GM19328 (cell line): Measurements from ENCODE around the gene GLIPR1.
"Not testable (repeated sequence)": the region's sequence is repeated elsewhere in the genome, so short reads cannot be mapped to it uniquely, and the experiment has no call there.

ENCODE experiments used
- ATAC-seq: cut with Tn5 transposase; IDR thresholded peaks from one replicate; pipeline ENCODE4 v1.9.1; 2021; ENCODE audit warnings: mild to moderate bottlenecking, moderate library complexity; ENCODE audit not compliant: unreplicated experiment

The GLIPR1 gene

DNA sequence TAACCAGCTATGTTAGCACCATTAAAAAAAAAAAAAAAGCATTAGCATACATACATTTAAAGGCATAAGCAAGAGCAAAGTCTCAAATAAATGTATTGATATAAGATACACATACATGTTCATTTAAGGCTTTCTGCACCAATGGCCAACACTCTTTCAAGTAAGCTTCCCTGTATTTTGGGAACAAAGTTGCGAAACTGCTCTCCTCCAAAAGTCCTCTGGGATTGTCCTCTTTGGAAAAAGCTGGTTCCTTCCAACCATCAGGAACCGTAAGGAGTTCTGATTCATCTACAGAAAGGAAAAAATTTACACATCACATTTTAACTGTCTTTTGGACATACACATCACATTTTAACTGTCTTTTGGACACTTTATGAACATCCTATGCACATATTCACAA is 27.6 kb downstream of the GLIPR1 start:
- no peak for ATAC-seq

DNA sequence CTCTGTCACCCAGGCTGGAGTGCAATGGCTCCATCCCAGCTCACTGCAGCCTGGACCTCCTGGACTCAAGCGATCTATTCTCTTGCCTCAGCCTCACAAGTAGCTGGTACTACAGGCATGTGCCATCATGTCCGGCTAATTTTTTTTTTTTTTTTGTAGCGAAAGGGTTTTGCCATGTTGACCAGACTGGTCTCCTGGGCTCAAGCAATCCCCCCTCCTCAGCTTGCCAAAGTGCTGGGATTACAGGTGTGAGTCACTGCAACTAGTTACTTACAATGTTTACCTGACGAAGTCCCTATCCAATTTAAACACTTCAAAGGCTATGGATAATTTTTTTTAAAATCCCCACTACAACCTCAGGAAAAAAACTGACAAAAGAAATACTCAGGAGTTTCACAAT is 29.1 kb downstream of the GLIPR1 start:
- no peak for ATAC-seq

DNA sequence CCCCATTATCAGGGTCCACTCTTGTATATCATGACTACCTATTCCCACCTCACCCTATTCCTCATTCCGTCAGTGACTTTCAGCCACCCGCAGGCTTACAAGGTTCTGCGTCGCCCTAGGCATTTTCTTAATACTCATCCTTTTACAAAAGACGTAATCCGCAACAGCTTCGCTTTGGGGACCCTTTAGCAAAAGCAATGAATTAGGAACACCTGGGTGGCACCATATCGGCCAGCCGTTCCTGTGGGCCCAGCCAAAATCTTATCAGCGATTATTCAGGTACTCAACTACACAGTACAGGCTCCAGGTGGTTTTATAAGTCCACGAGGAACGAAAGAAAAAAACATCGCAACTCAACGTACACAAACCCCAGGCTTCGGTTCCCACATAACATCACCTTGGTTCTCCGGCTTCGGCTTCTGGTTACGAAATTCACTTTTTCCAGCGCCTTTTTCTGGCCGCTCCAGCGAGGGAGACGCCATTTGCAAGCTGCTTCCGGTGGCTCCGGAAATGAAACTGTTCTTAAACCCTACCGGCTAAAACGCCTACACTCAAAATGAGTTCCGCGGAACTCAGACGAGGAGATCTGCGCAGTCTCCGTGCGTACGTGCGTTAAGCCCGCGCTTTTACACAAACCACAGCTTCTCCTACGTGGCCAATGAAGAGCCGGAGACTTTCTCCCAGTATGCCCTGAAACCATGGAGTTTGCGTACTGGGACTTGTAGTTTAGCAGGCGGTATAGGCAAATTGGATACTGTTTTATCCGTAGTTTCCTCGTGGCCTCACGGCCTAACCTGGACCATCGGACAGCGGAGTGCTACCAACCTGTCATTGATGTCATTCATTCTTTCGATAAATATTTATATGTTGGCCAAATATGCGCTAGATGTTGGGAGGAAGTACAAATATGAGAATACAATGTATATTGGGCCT is 30.8 kb downstream of the GLIPR1 start, which contains the start of gene KRR1:
Gene KRR1 (minus strand): TSS at position 494 of the 933 bp plus-strand sequence. CDS start 12 bp downstream, at position 482.
- ATAC-seq = peak; percentile 96

DNA sequence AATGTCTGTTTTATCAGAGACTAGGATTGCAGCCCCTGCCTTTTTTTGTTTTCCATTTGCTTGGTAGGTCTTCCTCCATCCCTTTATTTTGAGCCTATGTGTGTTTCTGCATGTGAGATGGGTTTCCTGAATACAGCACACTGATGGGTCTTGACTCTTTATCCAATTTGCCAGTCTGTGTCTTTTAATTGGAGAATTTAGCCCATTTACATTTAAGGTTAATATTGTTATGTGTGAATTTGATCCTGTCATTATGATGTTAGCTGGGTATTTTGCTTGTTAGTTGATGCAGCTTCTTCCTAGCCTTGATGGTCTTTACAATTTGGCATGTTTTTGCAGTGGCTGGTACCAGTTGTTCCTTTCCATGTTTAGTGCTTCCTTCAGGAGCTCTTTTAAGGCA is 40.7 kb downstream of the GLIPR1 start:
- ATAC-seq = not testable (repeated sequence)

DNA sequence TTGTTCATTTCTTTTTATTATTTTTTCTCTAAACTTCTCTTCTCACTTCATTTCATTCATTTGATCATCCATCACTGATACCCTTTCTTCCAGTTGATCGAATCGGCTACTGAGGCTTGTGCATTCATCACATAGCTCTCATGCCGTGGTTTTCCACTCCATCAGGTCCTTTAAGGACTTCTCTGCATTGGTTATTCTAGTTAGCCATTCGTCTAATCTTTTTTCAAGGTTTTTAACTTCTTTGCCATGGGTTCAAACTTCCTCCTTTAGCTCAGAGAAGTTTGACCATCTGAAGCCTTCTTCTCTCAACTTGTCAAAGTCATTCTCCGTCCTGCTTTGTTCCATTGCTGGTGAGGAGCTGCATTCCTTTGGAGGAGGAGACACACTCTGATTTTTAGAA is 41.6 kb downstream of the GLIPR1 start:
- ATAC-seq = not testable (repeated sequence)

DNA sequence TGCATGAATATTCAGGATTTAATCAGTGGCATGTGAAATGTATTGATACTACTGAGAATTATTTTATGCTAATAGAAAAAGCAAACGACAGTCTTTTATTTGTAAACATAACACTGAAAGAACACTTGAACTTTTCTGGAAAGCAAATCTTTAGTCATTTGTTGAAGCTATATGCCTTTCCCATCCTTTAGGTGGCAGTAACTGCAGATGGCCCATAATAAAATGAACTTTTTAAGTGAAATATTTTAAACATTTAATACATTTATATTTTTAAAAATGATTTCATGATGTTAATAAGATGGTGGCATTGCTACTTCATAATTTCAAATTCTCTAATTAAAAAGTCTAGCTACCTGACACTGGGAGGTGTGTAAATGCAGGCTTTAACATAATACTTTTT is 44.7 kb downstream of the GLIPR1 start:
- ATAC-seq = no peak

DNA sequence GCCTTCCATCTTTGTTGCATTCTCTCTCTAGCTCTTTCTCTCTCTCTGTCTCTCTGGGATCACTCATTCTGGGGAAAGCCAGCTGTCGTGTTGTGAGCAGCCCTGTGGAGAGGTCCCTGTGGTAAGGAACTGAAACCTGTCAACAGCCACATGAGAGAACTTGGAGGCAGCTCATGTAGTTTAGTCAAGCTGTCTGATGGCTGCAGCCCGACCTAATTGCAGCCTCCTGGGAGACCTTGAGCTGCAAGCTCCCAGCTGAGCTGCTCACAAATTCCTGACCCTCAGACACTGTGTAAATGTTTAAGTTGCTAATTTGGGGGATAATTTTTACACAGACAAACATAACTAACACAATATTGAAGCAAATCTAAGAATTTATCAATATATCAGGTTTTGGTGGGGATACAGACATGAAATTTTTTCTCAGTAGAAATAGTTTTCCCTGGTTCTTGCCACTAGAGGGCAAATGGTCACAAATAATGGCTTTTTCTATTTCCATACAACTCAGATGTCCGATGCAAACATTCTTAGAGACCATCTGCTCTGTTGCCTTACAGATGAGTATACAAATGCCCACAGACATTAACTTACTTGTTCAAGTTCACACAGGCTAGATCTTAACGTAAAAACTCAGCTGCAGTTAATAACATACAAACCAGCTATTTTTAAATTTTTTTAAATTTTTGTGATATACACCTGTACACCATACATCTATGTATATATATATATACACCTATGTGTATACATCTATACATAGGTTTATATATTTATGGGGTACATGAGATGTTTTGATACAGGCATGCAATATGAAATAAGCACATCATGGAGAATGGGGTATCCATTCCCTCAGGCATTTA is 46.3 kb downstream of the GLIPR1 start:
- peak; percentile 93 for ATAC-seq

DNA sequence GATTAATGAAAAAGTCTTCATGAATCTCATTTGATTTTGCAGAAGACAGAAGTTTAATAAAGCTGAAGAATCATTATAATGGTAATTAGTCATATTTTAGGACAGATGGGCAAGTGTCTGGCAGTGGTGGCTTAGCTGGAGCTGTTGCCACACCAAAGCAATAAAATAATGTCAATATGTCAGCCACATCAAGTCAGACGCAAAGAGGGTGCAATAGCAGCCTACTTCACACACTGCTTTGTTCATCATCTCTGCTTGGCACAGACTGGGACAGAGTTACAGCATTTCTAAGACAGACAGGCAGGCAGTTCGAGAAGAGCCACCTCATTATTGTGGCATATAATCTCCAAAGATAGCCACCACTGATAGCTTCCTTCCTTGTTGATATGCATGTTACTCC is 47.7 kb downstream of the GLIPR1 start:
- no peak for ATAC-seq

DNA sequence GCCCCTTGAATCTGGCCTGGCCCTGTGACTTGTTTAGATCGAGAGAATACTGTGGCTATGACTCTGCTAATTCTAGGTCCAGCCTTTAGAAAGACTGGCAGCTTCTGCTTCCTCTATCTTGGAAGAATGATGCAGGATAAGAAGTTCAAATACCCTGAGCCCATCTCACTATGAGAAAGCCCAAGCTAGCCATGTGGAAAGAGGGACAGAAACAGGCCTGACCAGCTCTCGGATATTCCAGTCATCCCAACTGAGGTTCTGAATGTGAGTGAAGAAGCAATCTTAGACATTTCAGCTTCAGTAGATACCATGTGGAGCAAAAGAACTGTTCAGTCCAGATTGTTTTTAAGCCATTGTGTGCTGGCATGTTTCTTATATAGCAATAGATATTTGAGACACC is 48.1 kb downstream of the GLIPR1 start:
- no peak for ATAC-seq

DNA sequence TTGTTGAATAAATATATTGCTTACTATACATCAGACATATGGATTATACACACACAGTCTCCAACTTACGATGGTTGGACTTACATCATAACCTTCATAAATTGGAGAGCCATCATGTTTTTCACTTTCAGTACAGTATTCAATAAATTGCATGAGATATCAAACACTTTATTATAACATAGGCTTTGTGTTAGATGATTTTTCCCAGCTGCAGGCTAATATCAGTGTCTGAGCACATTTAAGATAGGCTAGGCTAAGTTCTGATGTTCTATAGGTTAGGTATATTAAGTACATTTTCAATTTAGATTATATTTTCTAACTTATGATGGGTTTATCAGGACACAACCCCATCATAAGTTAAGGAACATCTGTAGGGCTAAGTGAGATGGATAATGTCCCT is 48.8 kb downstream of the GLIPR1 start:
- ATAC-seq = no peak

DNA sequence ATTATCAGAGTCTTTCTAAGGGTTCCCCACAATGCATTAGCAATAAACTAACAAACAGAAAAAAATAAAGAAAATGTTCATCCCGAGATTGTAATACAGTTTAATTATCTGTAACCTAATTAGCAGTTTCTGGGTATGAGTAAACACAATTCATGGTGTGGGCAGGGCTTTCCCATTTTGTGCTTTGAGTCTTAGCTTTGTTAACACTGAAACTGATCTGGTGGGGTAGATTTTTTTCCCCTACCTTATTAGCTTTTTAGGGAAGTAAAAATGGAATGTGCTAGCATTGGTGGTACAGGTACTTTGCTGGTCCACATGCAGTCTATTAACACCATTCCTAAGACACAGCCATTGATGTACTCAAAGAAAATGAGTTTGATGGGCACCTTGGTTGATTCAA is 49.3 kb downstream of the GLIPR1 start:
- ATAC-seq = no peak

DNA sequence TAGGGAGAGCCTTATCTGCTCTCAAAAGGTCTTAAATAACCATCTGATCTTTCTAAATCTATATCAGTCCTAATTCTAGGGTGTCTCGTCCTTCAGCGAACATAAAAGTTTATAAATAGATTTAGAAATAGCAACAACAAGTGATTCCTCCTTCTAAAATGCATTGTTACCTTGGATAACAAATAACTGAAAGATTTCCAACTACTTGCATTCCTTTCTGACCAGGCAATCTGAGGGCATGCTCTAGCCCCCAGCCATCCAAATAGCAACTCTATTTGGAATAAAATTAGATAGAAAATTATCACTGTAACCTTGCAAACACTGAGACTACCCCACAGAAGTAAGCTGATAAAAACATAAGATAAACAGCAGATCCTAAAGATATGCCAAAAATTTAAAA is 52.7 kb downstream of the GLIPR1 start:
- no peak for ATAC-seq

DNA sequence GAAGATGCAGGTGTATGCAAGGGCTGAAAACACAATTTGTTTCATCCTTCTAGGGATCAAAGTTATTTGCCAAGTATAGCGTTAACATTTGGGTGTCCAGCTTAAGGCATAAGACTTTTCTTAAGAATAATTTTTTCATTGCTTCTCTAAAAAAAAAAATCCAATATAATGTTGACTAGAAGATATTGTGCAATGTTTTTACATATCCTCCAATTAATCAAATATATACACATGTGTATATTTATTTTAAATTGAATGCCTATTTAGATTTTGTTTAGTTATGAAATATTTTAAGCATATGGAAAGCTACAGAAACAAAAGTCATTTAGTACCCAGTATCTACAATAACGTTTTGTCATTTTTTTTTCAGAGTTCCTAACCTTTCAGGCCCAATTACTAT is 59.3 kb downstream of the GLIPR1 start:
- no peak for ATAC-seq

DNA sequence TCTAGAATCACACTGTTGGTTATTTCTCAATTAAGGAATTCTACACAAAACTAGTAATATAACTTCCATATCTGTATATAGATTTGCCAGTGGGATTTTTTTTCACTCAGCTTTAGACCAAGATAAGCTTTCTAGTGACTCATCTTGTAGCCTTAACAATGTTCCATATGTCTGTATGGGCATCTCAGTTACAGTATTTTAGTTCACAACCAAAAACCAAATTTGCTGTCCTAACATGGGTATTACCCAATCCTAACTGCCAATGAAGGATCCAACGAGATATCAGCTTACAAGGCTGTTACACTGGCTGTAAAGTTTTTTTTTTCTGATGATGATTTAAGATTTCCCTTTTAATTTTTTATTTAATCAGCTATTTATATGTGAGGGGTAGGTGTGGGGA is 62.4 kb downstream of the GLIPR1 start:
- ATAC-seq = no peak

DNA sequence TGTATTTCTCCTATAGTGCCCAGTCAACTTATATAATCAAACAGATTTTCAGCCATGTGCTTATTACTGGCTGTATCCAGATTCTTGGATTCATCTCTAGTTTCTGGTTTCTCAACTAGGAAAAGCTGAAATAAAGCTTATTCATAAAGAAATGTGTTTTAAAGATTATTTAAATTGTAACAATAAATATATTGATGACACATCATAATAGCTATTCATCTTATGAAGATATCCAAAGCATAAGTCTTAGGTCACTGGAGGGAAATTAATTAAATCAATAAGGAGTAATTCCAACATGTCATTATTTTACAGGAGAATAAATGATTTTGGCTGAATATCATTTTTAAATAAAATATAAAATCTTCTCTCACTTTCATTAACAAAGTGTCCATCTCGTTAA is 63.0 kb downstream of the GLIPR1 start:
- no peak for ATAC-seq

DNA sequence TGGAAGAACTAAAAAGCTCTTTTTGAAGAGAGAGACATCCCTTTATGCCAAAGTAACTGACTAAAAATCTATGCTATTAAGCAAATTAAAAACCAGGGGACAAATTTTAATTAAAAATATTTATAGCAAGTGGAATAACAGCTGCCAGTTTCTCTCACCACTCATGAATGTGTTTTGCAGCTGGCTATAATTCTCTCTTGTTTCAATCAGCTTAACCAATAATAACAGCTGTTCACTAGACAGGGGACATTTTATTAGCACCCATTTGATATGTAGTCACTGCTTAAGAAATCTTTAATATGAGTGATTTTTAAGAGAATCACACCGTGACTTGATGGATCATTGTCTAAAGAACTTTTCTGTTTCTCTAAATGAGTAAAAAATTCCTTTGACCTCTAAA is 65.1 kb downstream of the GLIPR1 start:
- no peak for ATAC-seq

DNA sequence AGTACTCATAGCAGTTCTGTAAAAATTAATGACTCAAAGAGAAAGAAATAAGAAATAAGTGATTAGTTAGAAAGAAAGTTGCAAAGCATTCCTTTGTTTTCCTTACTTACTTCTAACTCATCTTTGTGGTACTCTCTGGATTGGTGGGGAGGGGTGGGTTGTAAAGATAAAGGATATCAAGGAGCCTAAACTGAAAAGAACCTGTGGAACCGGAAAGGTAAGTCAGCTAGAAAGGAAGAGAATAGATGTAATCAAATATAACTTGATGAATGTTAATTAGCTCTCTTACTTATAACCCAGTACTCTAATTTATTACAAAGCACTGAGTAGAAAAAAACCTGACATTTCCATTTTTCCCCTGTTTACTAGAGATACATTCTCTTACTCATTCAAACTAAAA is 68.3 kb downstream of the GLIPR1 start:
- no peak for ATAC-seq

DNA sequence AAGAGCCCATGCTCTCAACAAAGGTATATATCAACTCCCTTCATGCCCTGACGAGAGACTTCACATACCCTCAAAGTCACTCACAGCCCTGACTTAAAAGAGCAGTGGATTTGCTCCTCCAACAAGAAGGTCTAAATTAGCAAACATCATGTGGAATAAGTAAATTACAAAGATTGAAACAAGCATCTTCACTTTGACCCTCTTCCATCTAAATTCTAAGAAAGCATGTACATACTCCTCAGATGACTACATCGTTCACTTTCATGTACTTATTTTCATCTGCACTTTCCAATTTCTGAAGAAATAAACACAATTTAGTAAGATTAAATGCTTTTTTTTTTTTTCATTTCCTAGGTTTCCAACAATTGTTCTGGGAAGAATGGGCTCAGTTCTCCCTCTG is 69.4 kb downstream of the GLIPR1 start:
- ATAC-seq = no peak

DNA sequence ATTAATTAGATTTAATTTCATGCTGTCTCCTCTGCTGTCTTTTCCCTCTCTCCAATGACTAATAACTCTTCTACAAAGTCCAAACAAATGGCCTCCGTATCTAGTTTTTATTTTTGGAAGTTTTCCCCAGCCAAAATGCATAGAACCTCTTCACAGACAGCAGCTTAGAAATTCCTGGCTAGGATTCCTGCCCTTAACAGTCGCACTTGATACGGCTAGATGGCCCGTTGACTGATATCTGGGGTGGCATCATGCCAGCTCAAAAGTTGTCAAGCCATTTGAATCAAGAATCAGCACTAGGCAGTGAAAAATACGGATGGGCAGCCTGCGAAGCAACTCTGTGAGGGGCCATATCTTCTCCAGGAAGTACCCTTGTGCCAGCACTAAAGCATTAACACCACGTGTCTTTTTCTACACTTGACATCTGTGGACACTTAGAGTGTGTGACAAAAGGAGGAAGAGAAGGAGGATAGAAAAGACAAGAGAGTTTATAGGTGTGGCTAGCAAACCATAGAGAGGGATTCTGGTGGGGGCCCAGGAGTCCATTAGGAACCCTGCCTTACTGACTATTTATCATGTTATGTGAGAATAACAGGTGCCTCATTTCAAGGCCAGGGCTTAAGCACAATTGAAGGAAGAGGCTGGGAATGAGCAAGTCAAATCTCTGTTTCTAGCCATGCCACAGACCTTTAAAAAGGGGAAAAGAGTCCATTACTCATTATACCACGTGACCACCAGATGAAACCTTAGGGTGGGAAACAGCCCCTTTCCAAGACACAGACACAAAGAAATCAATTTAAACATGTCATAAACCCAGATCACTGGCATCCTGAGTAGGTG is 70.1 kb downstream of the GLIPR1 start:
- ATAC-seq = no peak

DNA sequence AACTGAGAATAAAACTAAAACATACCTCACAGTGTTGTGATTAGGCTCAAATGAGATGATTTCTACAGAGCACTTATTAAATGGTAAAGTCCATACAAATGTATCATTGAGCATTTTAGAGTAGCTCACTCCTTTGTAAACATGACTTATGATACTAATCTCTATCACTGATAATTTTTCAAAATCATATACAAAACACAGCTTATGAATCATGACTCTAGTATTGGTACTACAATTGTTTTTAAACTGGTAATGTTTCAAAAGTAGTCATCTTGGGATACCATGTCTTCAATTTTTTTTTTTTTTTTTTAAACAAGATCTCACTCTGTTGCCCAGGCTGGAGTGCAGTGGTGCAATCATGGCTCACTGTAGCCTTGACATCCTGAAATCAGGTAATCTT is 70.9 kb downstream of the GLIPR1 start:
- ATAC-seq = no peak

DNA sequence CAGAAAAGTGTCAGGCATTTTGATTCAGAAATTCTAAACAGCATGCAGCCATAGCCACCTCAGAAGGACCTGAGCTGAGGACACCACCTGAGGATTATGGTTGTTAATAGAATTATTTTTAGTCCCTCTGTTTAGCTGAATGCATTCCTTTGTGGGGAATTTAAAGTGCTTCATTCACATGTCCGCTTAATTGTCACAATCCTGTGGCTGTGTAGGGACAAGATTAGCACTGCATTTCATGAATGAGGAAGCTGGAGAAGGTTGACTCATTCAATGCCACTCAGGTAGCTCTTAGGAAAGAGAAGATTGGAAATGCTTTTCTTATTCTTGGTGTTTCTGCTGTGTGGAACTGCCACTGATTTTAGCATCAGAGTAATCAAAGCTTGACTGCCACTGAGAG is 72.8 kb downstream of the GLIPR1 start:
- ATAC-seq = no peak
